Pulmonary artery endothelial cell (primary cell): ENCODE data around the gene FAM3B. TPM values are rescaled to one million over a fixed set of nuclear protein-coding genes. Genes with fewer than 3 reads are reported as not detected.

Experiments
- DNase-seq: peaks from one replicate; pipeline ENCODE4 v3.0.0-alpha.2; 2011; ENCODE audit warnings: low read depth, low spot score
- total RNA-seq: library from RNA; depleted of rRNA; stranded (reverse); fragments of >200 nt; gene quantifications from 2 replicates; pipeline ENCODE4 v1.2.3, GENCODE V29; 2014

The FAM3B gene
- total RNA-seq, 1 donor from 2014 or later: not detected

DNA sequence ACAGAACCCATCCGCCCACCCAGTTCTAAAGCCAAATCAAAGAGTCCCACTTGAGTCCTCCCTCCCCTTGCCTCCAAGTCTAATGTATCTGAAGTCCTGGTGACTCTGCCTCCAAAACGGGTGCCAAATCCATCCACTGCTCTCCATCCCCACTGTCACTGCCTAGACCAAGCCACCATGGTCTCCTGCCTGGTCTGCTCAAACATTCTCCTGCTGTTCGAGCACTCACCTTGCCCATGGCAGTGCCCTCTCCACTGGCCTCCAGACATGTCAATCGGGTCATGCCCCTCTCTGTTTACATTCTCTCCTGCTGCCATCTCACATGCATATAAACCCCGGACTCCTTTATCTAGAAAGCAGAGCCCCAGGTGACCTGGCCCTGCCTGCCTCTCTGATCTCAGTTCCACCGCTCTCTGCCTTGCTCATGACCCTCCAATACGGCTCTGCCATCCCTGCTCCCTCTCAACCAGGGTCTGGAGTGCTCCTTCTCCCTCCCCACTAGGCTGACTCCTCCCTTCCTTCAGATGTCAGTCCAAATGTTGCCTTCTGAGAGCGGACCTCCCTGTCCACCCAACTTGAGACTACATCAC is 77.4 kb downstream of the FAM3B start:
- no peak for DNase-seq

DNA sequence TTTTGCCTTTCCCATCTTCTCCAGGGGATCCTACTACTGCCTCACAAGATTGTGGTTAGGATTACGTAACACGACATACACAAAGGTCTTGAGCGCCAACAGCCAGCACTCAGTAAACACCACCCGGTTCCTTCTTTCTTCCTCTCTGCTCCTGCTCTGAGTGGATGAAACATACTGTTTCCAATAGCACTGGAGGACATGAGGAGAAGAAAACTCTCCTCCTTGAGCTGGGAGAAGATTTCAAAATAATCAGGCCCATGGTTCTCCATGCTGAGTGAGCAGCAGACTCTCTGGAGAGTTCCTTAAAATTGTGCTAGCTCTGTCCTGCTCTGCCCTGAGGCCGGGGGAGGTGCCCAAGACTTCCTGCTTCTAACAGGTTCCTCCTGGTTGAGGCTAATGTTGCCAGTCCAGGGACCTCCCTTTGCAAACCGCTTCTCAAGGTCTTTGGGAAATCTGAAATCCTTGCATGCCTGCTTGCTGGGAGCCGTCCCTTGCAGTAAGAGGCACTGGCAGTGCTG is 80.0 kb downstream of the FAM3B start:
- no peak for DNase-seq

DNA sequence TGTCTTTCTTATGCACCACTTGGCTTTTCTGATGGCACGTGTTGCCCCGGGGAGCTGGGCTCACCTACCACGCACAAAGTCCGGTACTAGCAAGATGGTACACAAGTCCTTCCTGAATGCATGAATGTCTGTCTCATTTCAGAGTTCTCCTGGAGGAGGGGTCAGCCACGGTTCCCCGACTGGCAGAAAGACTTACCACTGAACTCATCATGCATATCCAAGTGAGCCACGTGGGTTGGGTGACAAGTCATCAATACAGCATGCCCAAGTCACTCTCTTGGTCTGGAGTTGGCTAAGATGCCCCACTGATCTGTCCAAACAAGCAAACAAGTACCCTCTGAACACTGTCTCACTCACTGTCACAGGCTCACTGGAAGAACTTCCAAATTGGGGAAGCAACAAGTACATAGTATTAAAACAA is 80.9 kb downstream of the FAM3B start:
- DNase-seq: no peak

DNA sequence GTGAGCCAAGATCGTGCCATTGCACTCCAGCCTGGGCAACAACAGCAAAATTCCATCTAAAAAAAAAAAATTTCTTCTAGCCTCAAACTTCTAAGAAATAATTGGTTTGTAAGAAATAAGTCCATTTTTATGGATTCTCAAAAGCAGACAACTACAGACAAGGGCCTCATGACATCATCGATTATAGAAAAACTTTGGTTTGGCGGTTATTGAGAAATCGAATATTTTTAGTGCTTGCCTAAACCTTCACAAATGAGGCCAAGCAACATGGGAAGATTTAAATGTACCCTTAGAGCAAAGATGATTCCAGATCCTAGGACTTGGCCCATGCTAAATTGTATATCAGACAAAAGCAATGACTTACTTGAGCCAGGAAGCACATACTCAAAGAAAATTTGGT is 81.7 kb downstream of the FAM3B start:
- DNase-seq: no peak

DNA sequence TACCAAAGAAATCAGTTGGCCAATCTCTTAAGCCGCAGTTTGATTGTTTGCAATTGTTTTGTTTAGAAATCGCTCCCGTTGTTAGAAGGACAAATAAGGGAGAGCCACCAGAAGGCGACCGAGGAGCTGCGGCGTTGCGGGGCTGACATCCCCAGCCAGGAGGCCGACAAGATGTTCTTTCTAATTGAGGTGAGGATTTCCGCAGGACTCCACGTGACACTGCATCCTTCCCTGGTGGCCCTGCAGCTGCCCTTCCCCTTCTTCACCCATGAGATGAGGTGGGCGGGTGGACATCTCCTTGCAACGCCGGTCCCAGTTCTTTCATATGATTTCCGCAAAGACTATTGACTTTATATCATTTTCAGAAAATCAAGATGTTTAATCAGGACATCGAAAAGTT is 82.2 kb downstream of the FAM3B start:
- no peak for DNase-seq

DNA sequence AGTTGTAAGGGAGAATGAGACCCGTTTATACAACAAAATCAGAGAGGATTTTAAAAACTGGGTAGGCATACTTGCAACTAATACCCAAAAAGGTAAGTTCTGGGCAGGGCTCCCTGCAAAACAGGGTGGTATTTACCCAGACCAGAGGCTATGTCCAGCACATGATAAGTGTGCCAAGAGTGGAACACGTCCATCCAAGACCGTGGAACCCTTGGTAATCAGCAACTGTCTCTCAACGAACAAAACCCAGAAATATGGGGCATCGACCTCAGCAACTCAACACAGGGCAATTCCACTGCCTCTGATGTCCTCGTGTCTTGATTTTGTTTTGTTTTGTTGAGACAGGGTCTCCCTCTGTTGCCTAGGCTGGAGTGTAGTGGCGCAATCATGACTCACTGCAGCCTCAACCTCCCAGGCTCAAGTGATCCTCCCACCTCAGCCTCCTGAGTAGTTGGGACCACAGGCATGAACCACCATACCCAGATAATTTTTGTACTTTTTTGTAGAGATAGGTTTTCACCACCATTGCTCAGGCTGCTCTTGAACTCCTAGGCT is 82.7 kb downstream of the FAM3B start:
- no peak for DNase-seq

DNA sequence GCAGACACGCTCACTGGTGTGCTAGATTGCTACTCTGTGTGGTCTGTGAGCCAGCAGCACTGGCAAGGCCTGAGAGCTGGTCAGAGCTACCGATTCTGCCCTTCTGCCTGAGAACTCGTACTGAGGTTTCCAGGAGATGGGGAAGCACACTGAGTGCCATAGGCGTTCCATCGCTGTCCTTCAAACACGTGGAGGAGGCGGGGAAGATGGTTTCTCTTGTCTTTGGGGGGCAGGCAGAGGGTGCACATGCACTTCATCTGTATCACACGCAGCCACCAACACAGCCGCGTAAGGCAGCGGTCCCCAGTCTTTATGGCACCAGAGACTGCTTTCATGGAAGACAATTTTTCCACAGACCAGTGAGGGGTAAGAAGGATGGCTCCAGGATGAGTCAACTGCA is 85.6 kb downstream of the FAM3B start:
- DNase-seq: no peak

DNA sequence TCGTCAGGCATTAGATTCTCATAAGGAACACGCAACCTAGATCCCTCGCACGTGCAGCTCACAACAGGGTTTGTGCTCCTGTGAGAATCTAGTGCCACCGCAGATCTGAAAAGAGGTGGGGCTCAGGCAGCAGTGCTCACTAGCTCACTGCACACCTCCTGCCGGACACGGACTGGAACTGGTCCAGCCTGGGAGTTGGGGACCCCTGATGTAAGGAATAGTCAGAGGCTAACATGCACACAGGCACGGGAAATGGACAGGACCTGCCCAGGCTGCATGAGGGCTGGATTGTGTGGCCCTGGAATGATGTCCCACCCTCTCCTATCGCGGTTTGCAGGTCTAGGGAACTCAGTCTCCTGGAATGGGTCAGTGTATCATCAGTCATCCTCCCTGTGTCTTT is 86.2 kb downstream of the FAM3B start:
- DNase-seq: no peak

DNA sequence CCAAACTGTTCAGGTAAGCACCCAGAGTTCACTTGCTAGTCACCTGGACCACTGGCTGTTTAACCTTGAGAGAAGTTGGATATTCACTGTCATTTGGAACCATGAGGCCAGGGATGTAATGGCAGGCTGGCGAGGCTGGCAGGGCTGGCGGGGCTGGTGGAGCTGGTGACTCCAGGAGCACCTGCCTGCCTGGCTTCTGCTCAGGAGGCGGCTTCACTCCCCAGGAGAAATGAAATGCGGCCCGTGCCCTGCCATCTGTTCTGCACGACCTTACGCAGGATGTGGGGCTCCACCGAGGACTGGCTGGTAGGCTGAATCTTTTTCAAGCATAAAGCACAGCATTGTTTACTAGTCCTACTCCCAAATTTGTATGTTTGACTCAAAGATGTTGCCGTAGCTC is 86.7 kb downstream of the FAM3B start:
- no peak for DNase-seq

DNA sequence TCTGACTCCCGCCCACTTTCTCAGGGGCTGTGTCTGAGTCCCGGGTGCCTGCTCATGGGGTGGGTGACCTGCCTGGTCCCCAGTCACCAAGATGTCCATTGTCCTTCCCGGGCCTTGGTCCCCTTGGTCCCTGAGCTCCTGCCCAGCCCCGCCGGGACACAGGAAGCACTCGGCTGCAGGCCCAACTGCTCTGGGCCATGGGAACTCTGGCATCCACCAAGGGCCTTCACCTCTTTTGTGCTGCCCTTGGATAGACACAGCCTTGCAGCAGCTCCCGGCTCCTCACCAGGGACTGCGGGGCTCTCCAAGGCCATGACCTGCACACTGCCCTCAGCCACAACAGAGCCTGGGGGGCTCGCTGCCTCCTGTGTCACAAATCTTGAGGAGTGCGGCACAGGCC is 87.4 kb downstream of the FAM3B start:
- DNase-seq: no peak

DNA sequence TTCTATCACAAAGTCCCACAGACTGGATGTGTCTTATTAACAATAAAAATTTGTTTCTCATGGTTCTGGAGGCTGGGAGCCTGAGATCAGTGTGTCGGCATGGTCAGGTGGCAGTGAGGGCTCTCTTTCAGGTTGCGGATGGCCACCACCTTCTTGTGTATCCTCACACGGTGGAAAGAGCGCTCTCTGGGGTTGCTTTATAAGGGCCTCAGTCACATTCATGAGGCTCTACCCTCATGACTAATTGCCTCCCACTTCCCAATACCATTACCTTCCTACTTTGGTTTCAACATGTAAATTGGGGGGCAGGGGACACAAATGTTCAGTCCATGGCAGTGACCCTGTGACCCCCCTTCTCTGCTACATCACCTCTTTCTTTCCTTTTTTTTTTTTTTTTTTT is 88.7 kb downstream of the FAM3B start:
- DNase-seq: no peak

DNA sequence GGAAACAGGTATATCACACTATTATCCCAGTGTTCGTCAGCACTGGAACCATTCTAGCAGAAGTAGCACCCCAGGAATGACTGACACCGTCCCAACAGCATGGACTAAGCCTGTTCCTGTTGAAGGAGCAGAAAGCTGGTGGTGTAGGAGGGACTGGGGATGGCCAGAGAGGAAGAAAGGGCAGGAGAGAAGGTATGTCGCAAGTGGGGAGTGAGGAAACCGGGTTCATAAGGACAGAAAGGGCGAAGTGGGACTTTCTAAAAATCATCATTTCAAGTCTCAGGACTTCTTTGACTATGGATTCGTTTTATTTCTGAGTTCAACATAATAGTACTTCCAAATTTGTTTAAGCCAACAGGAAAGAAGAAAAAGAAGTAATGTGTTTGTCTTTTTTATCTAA is 89.7 kb downstream of the FAM3B start:
- no peak for DNase-seq

Other genes starting within 250 kb of the FAM3B start
- 129 and 132 TPM in 2 replicates for gene BACE2, start 148.6 kb upstream of the FAM3B start, total RNA-seq
- gene MX2, start 45.2 kb downstream of the FAM3B start, total RNA-seq: 0.35 and 0.59 TPM in 2 replicates
- gene MX1, start 109.4 kb downstream of the FAM3B start, total RNA-seq: 12.9 and 14.6 TPM in 2 replicates
- not detected in 2 replicates for gene TMPRSS2, start 191.4 kb downstream of the FAM3B start, total RNA-seq